Posterior cingulate gyrus (tissue), 11 donors: Measurements from ENCODE around the gene PLA2G15.

Experiments
- DNase-seq, 10 donors: peaks; one replicate each; pipeline versions ENCODE4 v3.0.0 to v3.0.0-alpha.2; 2020 to 2021; ENCODE audit warnings: mixed read lengths in 3 of 10
- intact Hi-C: fragments of 100-400 bp; cut with DNase I; formaldehyde crosslinking; loops from one replicate; pipeline ENCODE4 v1.15.1; 2023

Gene PLA2G15

GRCh38 chr16:68244903-68245853, at the start of gene PLA2G15:
Gene PLA2G15 (plus strand): TSS chr16:68245373. CDS start chr16:68245427, 54 bp downstream.
- intact Hi-C loops = loop anchor here (2.0 to 5.0 kb wide), 2 partner anchors 66 to 82 kb away; partner anchors contain the start of genes PRMT7 and SLC7A6OS
- peak; percentile 95 to 99 (median 96) for DNase-seq

GRCh38 chr16:68197250-68197649, 47.9 kb upstream of the PLA2G15 start:
- no peak for DNase-seq
- intact Hi-C loops = no loop called here

GRCh38 chr16:68200088-68200783, 44.9 kb upstream of the PLA2G15 start:
- intact Hi-C loops = no loop called here
- DNase-seq = no peak

- intact Hi-C loops = no loop called here
- peak in 1 of 10 donors; percentile 10 for DNase-seq
These were observed 43.1 kb upstream of the PLA2G15 start for GRCh38 chr16:68202091-68202519.

- DNase-seq = no peak
- intact Hi-C loops = no loop called here
These were observed 38.9 kb upstream of the PLA2G15 start for GRCh38 chr16:68206245-68206644.

- intact Hi-C loops = no loop called here
These were observed 30.4 kb upstream of the PLA2G15 start for GRCh38 chr16:68214726-68215125.

GRCh38 chr16:68215302-68215701, 29.9 kb upstream of the PLA2G15 start:
- no peak for DNase-seq
- intact Hi-C loops = no loop called here

More at GRCh38 chr16:68214726-68215125, 30.4 kb upstream of the PLA2G15 start:
- no peak for DNase-seq

- intact Hi-C loops = no loop called here
- DNase-seq = no peak
These were observed 28.9 kb upstream of the PLA2G15 start for GRCh38 chr16:68216240-68216639.

GRCh38 chr16:68217506-68217905, 27.7 kb upstream of the PLA2G15 start:
- no peak for DNase-seq
- intact Hi-C loops = no loop called here

- DNase-seq = no peak
- intact Hi-C loops = loop anchor here (10.0 kb wide), 1 partner anchor 225 kb away; the partner anchor contains the start of gene DPEP2
These were observed 25.3 kb upstream of the PLA2G15 start for GRCh38 chr16:68219725-68220351.

GRCh38 chr16:68223072-68223471, 22.1 kb upstream of the PLA2G15 start:
- no peak for DNase-seq
- intact Hi-C loops = loop anchor here (10.0 kb wide), 1 partner anchor 228 kb away; the partner anchor contains the start of gene DPEP2

- DNase-seq = no peak
These were observed 19.1 kb upstream of the PLA2G15 start for GRCh38 chr16:68226116-68226515.

GRCh38 chr16:68227183-68227793, 17.9 kb upstream of the PLA2G15 start:
- intact Hi-C loops = loop anchor here (10.0 kb wide), 1 partner anchor 232 kb away; the partner anchor contains the start of gene DPEP2
- DNase-seq = peak in 1 of 10 donors; percentile 52

More at GRCh38 chr16:68226116-68226515, 19.1 kb upstream of the PLA2G15 start:
- intact Hi-C loops = loop anchor here (10.0 kb wide), 1 partner anchor 231 kb away; the partner anchor contains the start of gene DPEP2

- peak in 1 of 10 donors; percentile 66 for DNase-seq
- intact Hi-C loops = loop anchor here (10.0 kb wide), 1 partner anchor 233 kb away; the partner anchor contains the start of gene DPEP2
These were observed 17.2 kb upstream of the PLA2G15 start for GRCh38 chr16:68227850-68228553.

- intact Hi-C loops = loop anchor here (1.0 to 10.0 kb wide), 2 partner anchors 134 to 234 kb away; partner anchors contain the start of gene DPEP2
- DNase-seq = no peak
These were observed 16.5 kb upstream of the PLA2G15 start for GRCh38 chr16:68228652-68229051.

- peak in 4 of 10 donors; percentile 39 to 51 (median 44) for DNase-seq
- intact Hi-C loops = loop anchor here (1.0 to 10.0 kb wide), 2 partner anchors 135 to 235 kb away; partner anchors contain the start of gene DPEP2
These were observed 15.6 kb upstream of the PLA2G15 start for GRCh38 chr16:68229431-68230175.

- no peak for DNase-seq
- intact Hi-C loops = no loop called here
These were observed 15.0 kb upstream of the PLA2G15 start for GRCh38 chr16:68230176-68230571.

- no peak for DNase-seq
- intact Hi-C loops = no loop called here
These were observed 14.2 kb upstream of the PLA2G15 start for GRCh38 chr16:68230956-68231355.
